Tibial nerve (tissue), 4 donors: ENCODE results near the gene SHROOM3.

Experiments used
- CTCF ChIP-seq, 5 experiments: fragments of 200-600 bp in 3 of 5; fragments of 450-650 bp in 2 of 5; sonication (generic) in 3 of 5; IDR thresholded peaks; one replicate each; pipeline ENCODE4 v1.5.1; 2016 to 2019; ENCODE audit warnings: antibody characterized with exemption in 5 of 5, mild to moderate bottlenecking in 3 of 5, moderate library complexity in 2 of 5
- EP300 ChIP-seq, 2 donors: sonication (generic); formaldehyde crosslinking; IDR thresholded peaks; one replicate each; pipeline ENCODE4 v1.6.1; 2017; ENCODE audit warnings: antibody characterized with exemption in 2 of 2, mild to moderate bottlenecking in 1 of 2
- POLR2A ChIP-seq, 2 donors: fragments of 450-650 bp; IDR thresholded peaks; one replicate each; pipeline ENCODE4 v1.6.1; 2017; ENCODE audit warnings: antibody characterized with exemption in 2 of 2, mild to moderate bottlenecking in 2 of 2, moderate library complexity in 2 of 2

- TF ChIP-seq CTCF (IDR thresholded peaks at IDR 0.05) (no peak), EP300 (IDR thresholded peaks at IDR 0.05) (no peak), POLR2A (IDR thresholded peaks at IDR 0.05) (no peak)
Observed at GRCh38 chr4:76614589-76614988, 179.6 kb downstream of the SHROOM3 start.
